Activated CD8-positive, alpha-beta memory T cell treated with anti-CD3 and anti-CD28 coated beads for 24 hours (primary cell): Measurements from ENCODE around the gene PIK3CB.
"Not testable (repeated sequence)": the region's sequence is repeated elsewhere in the genome, so short reads cannot be mapped to it uniquely, and the experiment has no call there.

ENCODE experiments used
- DNase-seq: peaks from one replicate; pipeline ENCODE4 v3.0.0-alpha.2; 2020

PIK3CB gene

DNA sequence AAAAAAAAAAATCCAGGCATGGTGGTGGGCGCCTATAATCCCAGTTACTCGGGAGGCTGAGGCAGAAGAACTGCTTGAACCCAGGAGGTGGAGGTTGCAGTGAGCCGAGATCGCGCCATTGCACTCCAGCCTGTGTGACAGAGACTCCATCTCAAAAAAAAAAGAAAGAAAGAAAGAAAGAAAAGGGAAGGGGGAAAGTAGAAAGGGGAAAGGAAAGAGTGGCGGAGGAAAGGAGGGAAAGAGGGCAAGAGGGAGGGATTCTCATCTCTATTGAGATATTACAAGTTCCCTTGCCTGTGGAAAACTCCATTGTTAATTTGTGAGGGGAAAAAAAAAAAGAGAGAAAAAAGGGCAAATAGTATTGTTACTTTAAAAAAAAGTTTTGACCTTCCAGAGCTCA lies 32.5 kb downstream of the PIK3CB start:
- not testable (repeated sequence) for DNase-seq

DNA sequence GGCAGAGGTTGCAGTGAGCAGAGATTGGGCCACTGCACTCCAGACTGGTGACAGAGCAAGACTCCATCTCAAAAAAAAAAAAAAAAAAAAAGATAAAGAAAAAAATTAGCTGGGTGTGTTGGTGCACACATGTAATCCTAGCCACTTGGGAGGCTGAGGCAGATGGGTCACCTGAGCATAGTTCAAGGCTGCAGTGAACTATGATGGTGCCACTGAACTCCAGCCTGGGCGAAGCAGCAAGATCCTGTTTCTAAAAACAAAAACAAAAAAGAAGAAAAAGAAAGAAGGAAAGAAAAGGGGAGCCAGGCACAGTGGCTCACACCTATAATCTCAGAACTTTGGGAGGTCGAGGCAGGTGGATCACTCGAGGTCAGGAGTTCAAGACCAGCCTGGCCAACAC lies 32.9 kb downstream of the PIK3CB start:
- no peak for DNase-seq

DNA sequence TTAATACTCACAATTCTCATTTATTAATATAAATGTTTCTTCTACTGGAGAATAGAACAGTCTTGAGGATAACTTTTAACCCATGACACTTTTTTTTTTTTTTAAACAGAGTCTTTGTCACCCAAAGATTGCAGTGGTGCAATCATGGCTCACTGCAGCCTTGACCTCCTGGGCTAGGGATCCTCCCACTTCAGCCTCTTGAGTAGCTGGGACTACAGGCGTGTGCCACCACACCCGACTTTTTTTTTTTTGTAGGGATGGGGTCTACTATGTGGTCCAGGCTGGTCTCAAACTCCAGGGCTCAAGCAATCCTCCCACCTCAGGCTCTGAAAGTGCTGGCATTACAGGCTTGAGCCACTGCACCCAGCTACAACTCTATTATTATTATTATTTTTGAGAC lies 34.5 kb downstream of the PIK3CB start:
- DNase-seq, result no peak

DNA sequence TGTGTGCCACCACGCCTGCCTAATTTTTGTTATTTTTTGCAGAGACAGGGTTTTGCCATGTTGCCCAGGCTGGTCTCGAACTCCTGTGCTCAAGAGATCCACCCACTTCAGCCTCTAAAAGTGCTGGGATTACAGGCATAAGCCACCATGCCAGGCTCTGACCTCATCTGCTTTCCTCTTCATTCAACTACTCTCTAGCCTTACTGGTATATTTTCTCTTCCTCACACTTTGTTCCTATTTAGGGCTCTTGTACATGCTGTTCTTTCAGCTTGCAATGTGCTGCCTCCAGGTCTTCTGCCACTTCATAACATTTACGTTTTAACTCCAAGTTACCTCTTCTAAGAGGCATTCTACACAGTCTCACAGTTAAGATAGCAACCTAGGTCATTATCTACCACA lies 34.9 kb downstream of the PIK3CB start:
- no peak for DNase-seq

GRCh38 chr3:138797508-138798038 lies 37.2 kb downstream of the PIK3CB start:
- no peak for DNase-seq

DNA sequence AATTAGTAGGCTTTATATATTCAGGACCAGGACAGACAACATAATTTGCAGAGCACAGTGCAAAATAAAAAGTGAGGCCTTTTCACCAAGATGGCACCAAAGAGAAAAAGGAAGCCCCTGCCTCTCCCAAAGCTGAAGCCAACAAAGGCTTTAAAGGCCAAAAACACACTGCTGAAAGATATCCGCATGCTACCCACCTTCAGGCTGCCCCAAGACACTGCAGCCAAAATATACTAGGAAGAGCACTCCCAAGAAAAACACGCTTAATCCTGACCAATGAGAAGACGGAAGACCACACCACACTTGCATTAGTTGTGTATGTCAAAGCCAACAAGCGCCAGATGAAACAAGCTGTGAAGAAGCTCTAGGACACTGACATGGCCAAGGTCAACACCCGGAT lies 38.0 kb downstream of the PIK3CB start:
- DNase-seq, result no peak

- no peak for DNase-seq
These were observed 47.9 kb downstream of the PIK3CB start for GRCh38 chr3:138786788-138787271.

- DNase-seq, result no peak
These were observed 48.8 kb downstream of the PIK3CB start for GRCh38 chr3:138785951-138786350.

DNA sequence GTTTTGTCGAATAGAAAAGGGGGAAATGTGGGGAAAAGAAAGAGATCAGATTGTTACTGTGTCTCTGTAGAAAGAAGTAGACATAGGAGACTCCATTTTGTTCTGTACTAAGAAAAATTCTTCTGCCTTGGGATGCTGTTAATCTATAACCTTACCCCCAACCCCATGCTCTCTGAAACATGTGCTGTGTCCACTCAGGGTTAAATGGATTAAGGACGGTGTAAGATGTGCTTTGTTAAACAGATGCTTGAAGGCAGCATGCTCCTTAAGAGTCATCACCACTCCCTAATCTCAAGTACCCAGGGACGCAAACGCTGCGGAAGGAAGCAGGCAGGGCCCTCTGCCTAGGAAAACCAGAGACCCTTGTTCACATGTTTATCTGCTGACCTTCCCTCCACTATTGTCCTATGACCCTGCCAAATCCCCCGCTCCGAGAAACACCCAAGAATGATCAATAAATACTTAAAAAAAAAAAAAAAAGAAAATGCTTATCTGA lies 49.3 kb downstream of the PIK3CB start:
- DNase-seq, result not testable (repeated sequence)

- no peak for DNase-seq
These were observed 52.0 kb downstream of the PIK3CB start for GRCh38 chr3:138782755-138783154.

DNA sequence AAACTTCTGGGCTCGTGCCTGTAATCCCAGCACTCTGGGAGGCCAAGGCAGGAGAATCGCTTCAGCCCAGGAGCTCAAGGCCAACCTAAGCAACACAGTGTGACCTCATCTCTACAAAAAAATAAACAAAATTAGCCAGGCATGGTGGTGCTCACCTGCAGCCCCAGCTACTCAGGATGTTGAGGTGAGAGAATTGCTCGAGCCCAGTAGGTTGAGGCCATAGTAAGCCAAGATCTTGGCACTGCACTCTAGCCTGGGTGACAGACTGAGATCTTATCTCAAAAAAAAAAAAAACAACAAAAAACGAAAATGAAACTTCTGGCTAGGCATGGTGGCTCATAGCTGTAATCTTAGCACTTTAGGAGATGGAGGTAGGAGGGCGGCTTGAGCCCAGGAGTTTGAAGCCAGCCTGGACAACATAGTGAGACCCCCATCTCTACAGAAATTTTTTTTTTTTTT lies 53.7 kb downstream of the PIK3CB start:
- no peak for DNase-seq

- DNase-seq, result no peak
These were observed 56.1 kb downstream of the PIK3CB start for GRCh38 chr3:138778643-138779042.

DNA sequence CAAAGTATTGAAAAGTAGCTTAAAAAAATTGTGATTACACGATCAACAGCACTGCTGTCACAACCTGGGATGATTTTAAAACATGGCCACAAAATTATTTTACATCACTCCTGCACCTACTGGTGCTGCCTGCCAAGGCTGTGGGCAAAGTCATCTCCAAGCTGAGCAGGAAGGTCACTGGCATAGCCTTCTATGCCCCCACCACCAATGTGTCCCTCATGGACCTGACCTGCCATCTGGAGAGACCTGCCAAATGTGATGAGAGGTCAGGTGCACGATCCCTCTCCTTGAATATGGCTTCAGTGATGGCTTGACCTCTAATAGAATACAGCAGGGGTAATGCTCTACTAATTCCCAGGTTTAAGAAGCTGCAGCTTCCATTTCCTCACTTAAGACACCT lies 57.8 kb downstream of the PIK3CB start:
- no peak for DNase-seq

DNA sequence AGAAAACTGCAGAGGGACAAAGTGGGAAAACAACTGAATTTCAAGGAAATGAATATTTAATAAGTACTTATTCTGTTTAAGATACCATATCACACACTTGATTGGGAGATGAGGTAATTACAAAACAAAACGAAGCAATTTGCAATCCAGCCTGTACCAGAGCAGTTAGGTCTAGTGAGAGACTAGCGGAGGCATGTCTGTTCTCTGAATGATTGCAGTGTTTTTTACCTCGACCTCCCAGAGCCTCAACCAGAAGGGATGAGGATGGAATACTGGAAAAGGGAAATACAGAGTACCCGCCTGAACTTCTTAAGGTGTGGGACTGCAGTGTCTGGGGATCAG lies 59.5 kb downstream of the PIK3CB start:
- DNase-seq, result no peak

- DNase-seq, result no peak
These were observed 60.0 kb downstream of the PIK3CB start for GRCh38 chr3:138774529-138775253.

DNA sequence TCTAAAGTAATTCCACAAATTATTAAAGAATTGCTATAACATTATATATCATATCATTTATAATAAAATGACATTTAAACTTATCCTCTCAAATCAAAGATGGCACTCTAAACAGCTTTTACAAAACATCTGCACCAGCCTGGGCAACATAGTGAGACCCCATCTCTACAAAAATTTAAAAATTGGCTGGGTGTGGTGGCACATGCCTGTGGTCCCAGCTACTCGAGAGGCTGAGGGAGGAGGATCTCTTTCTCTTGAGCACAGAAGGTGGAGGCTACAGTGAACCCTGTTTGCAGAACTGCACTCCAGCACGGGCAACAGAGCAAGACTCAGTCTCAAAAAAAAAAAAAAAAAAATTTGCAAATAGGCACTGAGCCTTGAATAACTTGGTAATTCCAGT lies 63.1 kb downstream of the PIK3CB start:
- DNase-seq, result no peak

- DNase-seq, result no peak
These were observed 65.1 kb downstream of the PIK3CB start for GRCh38 chr3:138769616-138770015.

- no peak for DNase-seq
These were observed 65.8 kb downstream of the PIK3CB start for GRCh38 chr3:138768946-138769345.

GRCh38 chr3:138768125-138768524 lies 66.6 kb downstream of the PIK3CB start:
- no peak for DNase-seq

DNA sequence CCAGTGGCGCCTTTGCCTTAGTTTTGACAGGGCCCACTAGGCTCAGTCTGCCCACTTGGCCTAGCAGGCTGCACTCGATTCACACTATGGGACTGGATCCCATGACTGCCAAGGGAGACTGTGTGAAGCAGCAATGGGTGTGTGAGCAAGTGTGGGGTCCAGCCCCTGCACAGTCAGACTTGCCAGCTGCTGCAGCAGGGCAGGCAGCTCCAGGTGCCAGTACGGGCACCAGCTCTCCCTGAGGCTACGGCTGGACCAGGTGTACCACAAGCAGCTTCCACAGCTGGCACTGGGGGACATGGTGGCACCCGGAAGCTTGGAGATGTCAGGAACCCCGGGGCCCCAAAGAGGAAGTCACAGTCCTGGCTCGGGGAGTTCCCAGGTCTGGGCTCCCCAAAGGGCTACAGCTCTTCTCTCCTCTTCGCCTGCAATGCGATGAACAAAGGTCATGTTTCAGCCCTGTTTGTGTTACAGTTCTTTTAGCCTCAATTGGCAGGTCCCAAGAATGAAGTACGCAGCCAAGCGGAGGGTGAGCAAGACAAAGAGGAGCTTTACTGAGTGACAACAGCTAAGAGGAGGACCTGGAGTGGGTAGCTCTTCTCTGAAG lies 67.1 kb downstream of the PIK3CB start:
- DNase-seq, result no peak

DNA sequence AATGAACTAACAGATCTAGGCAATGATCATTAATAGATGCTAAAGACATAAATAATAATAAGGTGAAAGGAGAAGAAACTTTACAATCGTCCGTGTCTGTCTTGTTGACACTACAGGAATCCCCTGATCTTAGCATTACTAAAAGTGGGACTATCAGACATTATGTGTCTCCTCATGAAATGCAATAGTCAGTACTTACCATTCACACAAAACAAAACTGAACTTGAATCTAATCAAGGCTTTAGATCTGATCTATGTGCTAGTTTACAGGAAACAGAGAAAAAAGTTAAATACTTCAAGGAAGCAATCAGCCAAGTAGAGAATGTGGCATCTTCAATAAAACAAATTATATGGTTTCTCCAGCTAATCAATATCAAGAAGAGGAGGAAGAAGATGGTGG lies 73.7 kb downstream of the PIK3CB start:
- DNase-seq, result no peak

GRCh38 chr3:138748190-138748589 lies 86.5 kb downstream of the PIK3CB start:
- no peak for DNase-seq

DNA sequence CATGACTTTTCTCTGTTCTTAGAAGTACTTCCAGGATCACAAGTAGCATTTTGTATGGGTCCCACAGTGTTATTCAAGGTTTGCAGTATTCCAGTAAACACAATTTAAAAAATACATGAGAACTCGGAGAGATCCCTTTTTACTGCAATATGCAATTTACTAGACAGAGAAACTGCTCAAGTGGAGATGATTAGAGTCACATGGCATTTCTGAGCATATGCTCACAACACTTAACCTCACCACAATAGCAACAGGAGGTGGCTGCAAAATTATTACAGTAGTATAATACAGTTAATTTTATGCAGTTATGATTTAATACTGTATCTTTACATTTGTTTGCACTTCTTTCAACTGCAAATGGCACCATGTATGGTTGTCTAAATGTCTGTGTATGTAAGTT lies 87.5 kb downstream of the PIK3CB start:
- DNase-seq, result no peak

DNA sequence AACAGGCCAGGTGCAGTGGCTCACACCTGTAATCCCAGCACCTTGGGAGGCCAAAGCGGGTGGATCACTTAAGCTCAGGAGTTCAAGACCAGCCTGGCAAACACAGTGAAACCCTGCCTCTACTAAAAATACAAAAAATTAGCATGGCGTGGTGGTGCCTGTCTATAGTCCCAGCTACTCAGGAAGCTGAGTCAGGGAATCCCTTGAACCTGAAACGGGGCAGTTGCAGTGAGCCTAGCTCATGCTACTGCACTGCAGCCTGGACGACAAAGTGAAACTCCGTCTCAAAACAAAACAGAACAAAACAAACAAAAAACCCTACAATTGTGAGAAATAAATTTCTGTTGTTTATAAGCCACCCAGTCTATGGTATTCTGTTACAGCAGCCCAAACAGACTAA lies 94.7 kb downstream of the PIK3CB start:
- DNase-seq, result no peak
